HG02798 (cell line): Measurements from ENCODE around the gene RAB10.

Experiments
- ATAC-seq: cut with Tn5 transposase; IDR thresholded peaks from one replicate; pipeline ENCODE4 v1.9.1; 2021; ENCODE audit warnings: mild to moderate bottlenecking; ENCODE audit not compliant: unreplicated experiment, poor library complexity

The RAB10 gene

GRCh38 chr2:26174691-26175465 is 141.0 kb downstream of the RAB10 start:
- no peak for ATAC-seq

DNA sequence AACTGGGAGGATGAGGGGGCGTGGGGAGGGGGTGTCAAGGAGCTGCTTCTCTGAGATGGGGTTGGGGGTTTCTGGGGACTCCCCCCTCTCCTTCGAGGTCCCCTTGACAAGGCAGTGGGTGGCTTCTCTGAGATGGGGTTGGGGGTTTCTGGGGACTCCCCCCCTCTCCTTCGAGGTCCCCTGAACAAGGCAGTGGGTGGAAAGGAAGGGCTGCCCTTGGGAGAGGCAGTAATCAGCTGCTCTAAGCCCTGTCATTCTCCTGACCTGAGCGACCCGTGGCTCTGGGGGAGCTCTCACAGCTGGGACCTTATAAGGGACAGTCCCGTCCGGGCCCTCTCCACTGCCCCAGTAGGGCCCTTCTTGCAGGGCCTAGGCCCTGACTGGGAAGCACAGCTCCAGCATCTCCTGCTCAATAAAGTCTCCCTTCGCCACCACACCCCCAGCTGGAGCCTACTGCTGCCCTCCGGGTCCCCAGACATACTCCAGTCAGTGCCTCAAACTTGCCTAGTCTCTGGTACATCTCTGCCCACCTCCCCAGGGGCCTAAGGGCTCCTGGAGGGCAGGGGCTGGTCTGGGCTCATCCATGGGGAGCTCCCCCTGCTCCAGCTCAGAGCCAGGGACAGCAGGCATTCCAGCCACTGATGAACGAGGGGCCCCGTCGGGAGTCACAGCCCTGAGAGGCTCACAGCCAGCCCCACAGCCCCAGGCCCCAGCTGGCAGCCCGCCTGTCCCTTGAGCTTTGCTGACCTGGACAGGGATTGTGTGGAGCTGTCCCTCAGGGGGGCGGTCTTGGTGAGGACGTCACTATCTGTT is 141.8 kb downstream of the RAB10 start:
- no peak for ATAC-seq

DNA sequence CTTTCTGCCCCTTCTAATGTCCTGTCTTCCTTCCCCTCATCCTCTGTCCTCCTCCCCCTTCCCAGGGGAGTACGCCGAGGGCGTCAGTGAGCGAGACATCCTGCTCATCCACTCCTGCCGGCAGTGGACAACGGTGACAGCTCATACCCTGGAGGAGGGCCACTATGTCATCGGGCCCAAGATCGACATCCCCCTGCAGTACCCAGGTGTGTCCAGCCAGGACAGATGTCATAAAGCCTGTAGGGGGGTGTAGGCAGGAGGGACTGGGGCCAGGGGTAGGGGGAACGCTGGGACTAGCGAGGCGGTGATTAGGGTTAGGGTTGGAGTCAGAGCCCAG is 142.4 kb downstream of the RAB10 start:
- no peak for ATAC-seq

DNA sequence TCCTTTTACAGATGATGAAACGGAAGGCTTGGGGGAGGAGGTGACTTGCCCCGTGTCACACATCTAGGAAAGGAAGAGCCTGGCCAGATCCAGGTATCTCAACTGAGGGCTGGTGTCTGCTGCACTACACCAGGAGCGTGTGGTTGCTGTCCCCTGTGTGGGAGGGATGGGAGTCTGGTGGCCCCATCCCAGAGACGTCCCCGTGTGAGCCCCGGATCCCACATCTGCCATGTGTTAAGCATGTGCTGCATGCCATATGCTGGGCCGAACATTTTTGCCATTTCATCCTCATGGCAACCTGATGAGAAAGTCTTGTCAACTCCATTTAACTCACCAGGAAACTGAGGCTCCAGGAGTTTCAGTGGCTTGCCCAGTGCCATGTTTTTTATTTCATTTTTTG is 143.2 kb downstream of the RAB10 start:
- ATAC-seq = no peak

GRCh38 chr2:26178246-26178645 is 144.4 kb downstream of the RAB10 start:
- ATAC-seq = no peak

GRCh38 chr2:26178746-26179436 is 145.0 kb downstream of the RAB10 start:
- ATAC-seq = no peak

DNA sequence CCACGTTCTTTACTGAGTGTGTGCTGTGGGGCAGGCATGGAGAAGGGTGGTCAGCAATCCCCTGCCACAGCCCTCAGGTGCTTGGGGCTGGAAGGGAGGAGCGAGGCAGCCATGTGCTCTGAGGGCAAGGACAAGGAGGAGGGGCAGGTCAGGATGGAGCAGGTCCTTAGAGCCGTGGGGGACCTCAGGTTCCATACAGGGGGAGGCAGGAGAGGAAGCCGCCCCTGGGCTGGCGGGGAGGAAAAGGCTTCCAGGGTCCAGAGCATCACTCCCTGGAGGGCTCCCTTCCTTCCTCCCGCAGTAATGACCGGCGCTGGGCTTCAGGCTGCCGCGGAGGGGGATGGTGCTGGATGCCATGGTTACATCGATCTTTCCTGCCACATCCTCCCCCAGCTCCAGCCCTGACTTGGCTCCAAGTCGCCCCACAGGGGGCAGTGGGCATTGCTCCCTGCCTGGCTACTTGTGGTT is 145.6 kb downstream of the RAB10 start:
- no peak for ATAC-seq

- ATAC-seq = no peak
Measured at GRCh38 chr2:26182441-26182840, 148.6 kb downstream of the RAB10 start.

DNA sequence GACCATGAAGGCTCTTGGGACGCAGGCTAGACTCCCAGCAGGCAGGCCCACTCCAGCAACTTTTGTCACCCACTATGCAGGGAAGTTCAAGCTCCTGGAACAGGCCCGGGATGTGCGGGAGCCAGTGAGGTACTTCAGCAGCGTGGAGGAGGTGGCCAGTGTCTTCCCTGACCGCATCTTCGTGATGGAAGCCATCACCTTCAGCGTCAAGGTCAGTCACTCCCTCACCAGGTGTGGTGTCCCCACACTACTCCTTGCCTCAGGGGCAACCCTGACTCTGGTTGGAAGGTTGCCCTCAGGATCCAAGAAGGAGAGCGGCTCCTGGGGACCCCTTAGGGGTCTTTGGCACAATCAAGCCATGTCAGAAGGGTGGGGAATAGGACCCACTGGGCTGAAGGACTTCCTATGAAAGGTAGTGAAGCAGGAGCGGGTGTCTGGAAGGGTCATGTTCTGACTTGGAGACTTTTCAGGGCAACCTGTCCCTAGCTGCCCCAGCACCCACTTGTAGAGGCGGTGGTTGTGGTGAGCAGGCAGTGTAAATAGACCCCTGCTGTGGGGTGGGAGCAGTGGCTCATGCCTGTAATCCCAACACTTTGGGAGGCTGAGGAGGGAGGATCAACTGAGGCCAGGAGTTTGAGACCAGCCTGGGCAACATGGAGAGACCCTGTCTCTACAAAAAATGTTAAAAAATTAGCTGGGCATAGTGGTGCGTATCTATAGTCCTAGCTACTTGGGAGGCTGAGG is 149.2 kb downstream of the RAB10 start:
- ATAC-seq = no peak

DNA sequence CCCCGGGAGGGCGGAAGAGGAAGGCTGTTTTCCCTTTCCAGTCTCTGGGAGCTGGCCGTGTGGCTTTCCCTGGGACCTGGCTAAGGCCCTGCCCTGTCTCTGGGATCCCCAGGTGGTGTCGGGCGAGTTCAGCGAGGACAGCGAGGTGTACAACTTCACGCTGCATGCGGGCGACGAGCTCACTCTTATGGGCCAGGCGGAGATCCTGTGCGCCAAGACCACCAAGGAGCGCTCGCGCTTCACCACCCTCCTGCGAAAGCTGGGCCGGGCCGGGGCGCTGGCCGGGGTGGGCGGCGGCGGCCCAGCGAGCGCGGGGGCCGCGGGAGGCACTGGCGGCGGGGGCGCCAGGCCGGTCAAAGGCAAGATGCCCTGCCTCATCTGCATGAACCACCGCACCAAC is 150.2 kb downstream of the RAB10 start:
- ATAC-seq = no peak

- peak; percentile 75 for ATAC-seq
Measured at GRCh38 chr2:26184555-26185303, 150.8 kb downstream of the RAB10 start.

GRCh38 chr2:26185304-26185928 is 151.5 kb downstream of the RAB10 start:
- ATAC-seq = no peak

GRCh38 chr2:26185954-26186770 is 152.3 kb downstream of the RAB10 start:
- no peak for ATAC-seq
